ENCODE results near the gene GALNT2. TPM values are rescaled to one million over a fixed set of nuclear protein-coding genes. Genes with fewer than 3 reads are reported as not detected.

The GALNT2 gene
- total and polyA plus RNA-seq, 4 donors, result 47.5 to 182 (median 114) TPM

DNA sequence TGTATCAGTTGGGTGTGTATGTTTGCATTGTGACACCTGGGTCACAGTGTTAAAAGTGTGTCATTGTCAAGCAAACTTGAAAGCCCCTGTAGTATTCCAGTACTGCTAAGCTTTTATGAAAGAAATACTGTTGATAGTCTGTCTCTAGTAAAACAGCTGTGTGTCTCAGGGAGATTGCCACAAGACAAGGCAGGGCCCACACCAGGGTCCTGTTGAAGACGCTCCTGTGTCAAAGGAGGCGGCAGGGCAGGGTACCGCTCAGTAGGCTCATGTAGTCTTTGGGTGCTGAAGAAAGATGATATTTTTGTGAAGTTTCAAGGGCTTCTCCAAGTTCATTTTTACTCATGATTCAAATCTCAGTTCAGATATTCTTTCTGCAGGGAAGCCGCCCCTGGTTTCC, 132.5 kb downstream of the GALNT2 start:
- WGBS, result 99% methylated on average over 4 of the region's 4 CpGs
- Histone ChIP-seq H3K4me3 (ENCODE audit: low read depth in 1 of 3, low read length in 3 of 3) (no peak overlapping the region), H3K9ac (ENCODE audit: low read depth in 1 of 2, low read length in 2 of 2) (no peak overlapping the region), H3K36me3 (ENCODE audit: control insufficient read depth in 4 of 4, insufficient read depth in 3 of 4, low read depth in 1 of 4, low read length in 3 of 4) (peaks cover 5 to 19% (median 12%) of the 10 kb centered on the region in 4 donors), H3K27ac (ENCODE audit: low read depth in 1 of 2, low read length in 2 of 2) (no peak overlapping the region), H3K27me3 (ENCODE audit: control insufficient read depth in 4 of 4, insufficient read depth in 4 of 4, low read length in 3 of 4) (no peaks in the 10 kb centered on the region), H3K9me3 (ENCODE audit: control insufficient read depth in 4 of 4, low read length in 3 of 4) (no peaks in the 10 kb centered on the region), H3K4me1 (ENCODE audit: control insufficient read depth in 4 of 4, insufficient read depth in 4 of 4, low read length in 3 of 4) (no peaks in the 10 kb centered on the region)
- DNase-seq (ENCODE audit: low spot score), result no peak
- TF ChIP-seq, protein P1, sequence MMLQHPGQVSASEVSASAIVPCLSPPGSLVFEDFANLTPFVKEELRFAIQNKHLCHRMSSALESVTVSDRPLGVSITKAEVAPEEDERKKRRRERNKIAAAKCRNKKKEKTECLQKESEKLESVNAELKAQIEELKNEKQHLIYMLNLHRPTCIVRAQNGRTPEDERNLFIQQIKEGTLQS (IDR thresholded peaks at IDR 0.05), result no peak
- TF ChIP-seq FOXA2 (IDR thresholded peaks at IDR 0.05) (no peak), EGR1 (IDR thresholded peaks at IDR 0.05; ENCODE audit: low read depth in 2 of 2) (no peak), JUND (IDR thresholded peaks at IDR 0.05) (no peak), RAD21 (IDR thresholded peaks at IDR 0.05) (no peak), GABPA (IDR thresholded peaks at IDR 0.05 in 1 of 2, conservative IDR thresholded peaks at IDR 0.05 in 1 of 2) (no peak), RXRA (IDR thresholded peaks at IDR 0.05) (no peak), TAF1 (conservative IDR thresholded peaks at IDR 0.05) (no peak), YY1 (IDR thresholded peaks at IDR 0.05) (no peak), NR2F2 (IDR thresholded peaks at IDR 0.05) (no peak)
- TF ChIP-seq, protein P2, sequence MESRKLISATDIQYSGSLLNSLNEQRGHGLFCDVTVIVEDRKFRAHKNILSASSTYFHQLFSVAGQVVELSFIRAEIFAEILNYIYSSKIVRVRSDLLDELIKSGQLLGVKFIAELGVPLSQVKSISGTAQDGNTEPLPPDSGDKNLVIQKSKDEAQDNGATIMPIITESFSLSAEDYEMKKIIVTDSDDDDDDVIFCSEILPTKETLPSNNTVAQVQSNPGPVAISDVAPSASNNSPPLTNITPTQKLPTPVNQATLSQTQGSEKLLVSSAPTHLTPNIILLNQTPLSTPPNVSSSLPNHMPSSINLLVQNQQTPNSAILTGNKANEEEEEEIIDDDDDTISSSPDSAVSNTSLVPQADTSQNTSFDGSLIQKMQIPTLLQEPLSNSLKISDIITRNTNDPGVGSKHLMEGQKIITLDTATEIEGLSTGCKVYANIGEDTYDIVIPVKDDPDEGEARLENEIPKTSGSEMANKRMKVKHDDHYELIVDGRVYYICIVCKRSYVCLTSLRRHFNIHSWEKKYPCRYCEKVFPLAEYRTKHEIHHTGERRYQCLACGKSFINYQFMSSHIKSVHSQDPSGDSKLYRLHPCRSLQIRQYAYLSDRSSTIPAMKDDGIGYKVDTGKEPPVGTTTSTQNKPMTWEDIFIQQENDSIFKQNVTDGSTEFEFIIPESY (IDR thresholded peaks at IDR 0.05), result no peak
- TF ChIP-seq, protein P3, sequence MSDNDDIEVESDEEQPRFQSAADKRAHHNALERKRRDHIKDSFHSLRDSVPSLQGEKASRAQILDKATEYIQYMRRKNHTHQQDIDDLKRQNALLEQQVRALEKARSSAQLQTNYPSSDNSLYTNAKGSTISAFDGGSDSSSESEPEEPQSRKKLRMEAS (IDR thresholded peaks at IDR 0.05), result no peak

- TF ChIP-seq, protein P3 (IDR thresholded peaks at IDR 0.05), result no peak
- TF ChIP-seq RAD21 (IDR thresholded peaks at IDR 0.05) (no peak), FOXA2 (IDR thresholded peaks at IDR 0.05) (no peak), HNF4G (IDR thresholded peaks at IDR 0.05) (no peak), HNF4A (conservative IDR thresholded peaks at IDR 0.05) (no peak), NR2F2 (IDR thresholded peaks at IDR 0.05) (no peak), SP1 (IDR thresholded peaks at IDR 0.05) (no peak), REST (IDR thresholded peaks at IDR 0.05) (no peak), TAF1 (conservative IDR thresholded peaks at IDR 0.05) (no peak), FOXA1 (IDR thresholded peaks at IDR 0.05) (no peak), YY1 (IDR thresholded peaks at IDR 0.05) (no peak), EGR1 (IDR thresholded peaks at IDR 0.05; ENCODE audit: low read depth in 2 of 2) (no peak), JUND (IDR thresholded peaks at IDR 0.05) (no peak), GABPA (IDR thresholded peaks at IDR 0.05 in 1 of 2, conservative IDR thresholded peaks at IDR 0.05 in 1 of 2) (no peak)
- TF ChIP-seq, protein P4, sequence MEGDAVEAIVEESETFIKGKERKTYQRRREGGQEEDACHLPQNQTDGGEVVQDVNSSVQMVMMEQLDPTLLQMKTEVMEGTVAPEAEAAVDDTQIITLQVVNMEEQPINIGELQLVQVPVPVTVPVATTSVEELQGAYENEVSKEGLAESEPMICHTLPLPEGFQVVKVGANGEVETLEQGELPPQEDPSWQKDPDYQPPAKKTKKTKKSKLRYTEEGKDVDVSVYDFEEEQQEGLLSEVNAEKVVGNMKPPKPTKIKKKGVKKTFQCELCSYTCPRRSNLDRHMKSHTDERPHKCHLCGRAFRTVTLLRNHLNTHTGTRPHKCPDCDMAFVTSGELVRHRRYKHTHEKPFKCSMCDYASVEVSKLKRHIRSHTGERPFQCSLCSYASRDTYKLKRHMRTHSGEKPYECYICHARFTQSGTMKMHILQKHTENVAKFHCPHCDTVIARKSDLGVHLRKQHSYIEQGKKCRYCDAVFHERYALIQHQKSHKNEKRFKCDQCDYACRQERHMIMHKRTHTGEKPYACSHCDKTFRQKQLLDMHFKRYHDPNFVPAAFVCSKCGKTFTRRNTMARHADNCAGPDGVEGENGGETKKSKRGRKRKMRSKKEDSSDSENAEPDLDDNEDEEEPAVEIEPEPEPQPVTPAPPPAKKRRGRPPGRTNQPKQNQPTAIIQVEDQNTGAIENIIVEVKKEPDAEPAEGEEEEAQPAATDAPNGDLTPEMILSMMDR (IDR thresholded peaks at IDR 0.05; ENCODE audit: low read depth, low read length, missing input control), result no peak
- TF ChIP-seq, protein P2 (IDR thresholded peaks at IDR 0.05), result no peak
- TF ChIP-seq, protein P1 (IDR thresholded peaks at IDR 0.05), result no peak
- H3K4me3 ChIP-seq (ENCODE audit: low read depth in 1 of 3, low read length in 3 of 3), result no peak overlapping the region
- H3K27ac ChIP-seq (ENCODE audit: low read depth in 1 of 2, low read length in 2 of 2), result no peak overlapping the region
- H3K9me3 ChIP-seq (ENCODE audit: control insufficient read depth in 4 of 4, low read length in 3 of 4), result no peaks in the 10 kb centered on the region
- DNase-seq (ENCODE audit: low spot score), result no peak
- H3K27me3 ChIP-seq (ENCODE audit: control insufficient read depth in 4 of 4, insufficient read depth in 4 of 4, low read length in 3 of 4), result no peaks in the 10 kb centered on the region
- WGBS, result 98% methylated on average over 9 of the region's 9 CpGs
- peaks cover 5 to 25% (median 14%) of the 10 kb centered on the region in 4 donors for H3K36me3 ChIP-seq (ENCODE audit: control insufficient read depth in 4 of 4, insufficient read depth in 3 of 4, low read depth in 1 of 4, low read length in 3 of 4)
- H3K9ac ChIP-seq (ENCODE audit: low read depth in 1 of 2, low read length in 2 of 2), result no peak overlapping the region
- no peaks in the 10 kb centered on the region for H3K4me1 ChIP-seq (ENCODE audit: control insufficient read depth in 4 of 4, insufficient read depth in 4 of 4, low read length in 3 of 4)
Measured at GRCh38 chr1:230200276-230200675, 133.2 kb downstream of the GALNT2 start.
